NCI-H82 (cell line): ENCODE data around the gene TTL.
"Not testable (repeated sequence)": the region's sequence is repeated elsewhere in the genome, so short reads cannot be mapped to it uniquely, and the experiment has no call there.

Experiments used
- DNase-seq: peaks from one replicate; lab custom pipeline; 2025; lab: John Stamatoyannopoulos, UW

Gene TTL

GRCh38 chr2:112474844-112475486 lies 7.0 kb upstream of the TTL start:
- no peak for DNase-seq

GRCh38 chr2:112476434-112476833 lies 5.5 kb upstream of the TTL start:
- DNase-seq = no peak

GRCh38 chr2:112480530-112481049 lies 1.4 kb upstream of the TTL start:
- peak; percentile 25 for DNase-seq

GRCh38 chr2:112481050-112481527 lies 867 bp upstream of the TTL start:
- DNase-seq = peak; percentile 91

- DNase-seq = peak; percentile 71
Measured at GRCh38 chr2:112482309-112483041, 519 bp downstream of the TTL start.

GRCh38 chr2:112483042-112483473 lies 1.1 kb downstream of the TTL start:
- peak; percentile 81 for DNase-seq

GRCh38 chr2:112483831-112484230 lies 1.9 kb downstream of the TTL start:
- DNase-seq = peak; percentile 20

- no peak for DNase-seq
Measured at GRCh38 chr2:112485849-112486248, 3.9 kb downstream of the TTL start.

- no peak for DNase-seq
Measured at GRCh38 chr2:112486895-112487294, 4.9 kb downstream of the TTL start.

- DNase-seq = no peak
Measured at GRCh38 chr2:112487444-112487961, 5.5 kb downstream of the TTL start.

GRCh38 chr2:112488201-112488600 lies 6.2 kb downstream of the TTL start:
- DNase-seq = no peak

- DNase-seq = no peak
Measured at GRCh38 chr2:112491946-112492345, 10.0 kb downstream of the TTL start.

- DNase-seq = peak; percentile 38
Measured at GRCh38 chr2:112493048-112493447, 11.1 kb downstream of the TTL start.

- DNase-seq = peak; percentile 96
Measured at GRCh38 chr2:112493858-112494648, 12.1 kb downstream of the TTL start.

GRCh38 chr2:112494828-112495227 lies 12.9 kb downstream of the TTL start:
- DNase-seq = peak; percentile 95

- not testable (repeated sequence) for DNase-seq
Measured at GRCh38 chr2:112495878-112496277, 13.9 kb downstream of the TTL start.

GRCh38 chr2:112500850-112501484 lies 19.0 kb downstream of the TTL start:
- peak; percentile 57 for DNase-seq

GRCh38 chr2:112509239-112509998 lies 27.5 kb downstream of the TTL start:
- not testable (repeated sequence) for DNase-seq

GRCh38 chr2:112516801-112517200 lies 34.8 kb downstream of the TTL start:
- no peak for DNase-seq

- no peak for DNase-seq
Measured at GRCh38 chr2:112518807-112519206, 36.9 kb downstream of the TTL start.

GRCh38 chr2:112519506-112519905 lies 37.5 kb downstream of the TTL start:
- DNase-seq = no peak
